ENCODE measurements around the gene PRKCA. TPM values are rescaled to one million over a fixed set of nuclear protein-coding genes. Genes with fewer than 3 reads are reported as not detected.

The PRKCA gene
- total RNA-seq, 1 experiment from 2014 or later: 29.5 TPM

DNA sequence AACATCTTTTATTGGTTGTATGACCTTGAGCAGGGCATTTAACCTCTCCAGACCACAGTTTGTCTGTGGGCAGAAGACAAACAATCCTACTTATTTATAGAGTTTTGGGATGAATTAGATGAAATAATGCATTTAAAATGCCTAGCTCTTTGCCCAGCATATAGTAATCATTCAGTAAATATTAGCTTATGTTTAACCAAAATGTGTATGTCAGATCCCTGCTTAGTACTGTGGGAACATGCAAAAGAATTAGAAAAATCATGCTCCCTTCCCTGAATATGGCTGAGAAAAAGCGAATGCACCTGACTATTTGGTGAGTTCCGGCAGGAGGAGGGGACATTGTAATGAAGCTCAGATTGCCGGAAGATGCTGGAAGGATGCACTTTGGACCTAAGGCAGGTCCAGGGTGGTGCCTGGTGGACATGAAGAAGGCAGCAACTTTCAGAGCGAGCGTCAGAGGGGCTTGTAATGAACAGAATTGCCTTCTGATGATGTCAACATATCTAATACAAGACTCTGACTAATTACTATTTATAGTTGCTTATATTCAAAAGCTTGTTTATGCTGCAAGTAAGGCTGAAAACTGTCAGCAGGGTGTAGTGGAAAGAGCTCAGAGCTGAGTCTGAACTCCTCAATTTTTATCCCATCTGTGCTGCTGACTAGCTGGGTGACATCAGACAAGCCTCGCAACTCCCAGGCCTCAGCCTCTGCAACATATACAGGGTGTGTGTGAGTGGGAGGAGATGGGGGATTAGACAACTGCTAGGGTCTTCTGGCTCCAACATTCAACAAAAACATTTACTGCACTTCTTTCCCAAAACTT lies 221.2 kb downstream of the PRKCA start (continued):
- TF ChIP-seq, protein P1, sequence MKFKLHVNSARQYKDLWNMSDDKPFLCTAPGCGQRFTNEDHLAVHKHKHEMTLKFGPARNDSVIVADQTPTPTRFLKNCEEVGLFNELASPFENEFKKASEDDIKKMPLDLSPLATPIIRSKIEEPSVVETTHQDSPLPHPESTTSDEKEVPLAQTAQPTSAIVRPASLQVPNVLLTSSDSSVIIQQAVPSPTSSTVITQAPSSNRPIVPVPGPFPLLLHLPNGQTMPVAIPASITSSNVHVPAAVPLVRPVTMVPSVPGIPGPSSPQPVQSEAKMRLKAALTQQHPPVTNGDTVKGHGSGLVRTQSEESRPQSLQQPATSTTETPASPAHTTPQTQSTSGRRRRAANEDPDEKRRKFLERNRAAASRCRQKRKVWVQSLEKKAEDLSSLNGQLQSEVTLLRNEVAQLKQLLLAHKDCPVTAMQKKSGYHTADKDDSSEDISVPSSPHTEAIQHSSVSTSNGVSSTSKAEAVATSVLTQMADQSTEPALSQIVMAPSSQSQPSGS (CRISPR knock-in tag; IDR thresholded peaks at IDR 0.05; ENCODE audit: borderline replicate concordance, low read depth): no peak
- TF ChIP-seq, protein P2, sequence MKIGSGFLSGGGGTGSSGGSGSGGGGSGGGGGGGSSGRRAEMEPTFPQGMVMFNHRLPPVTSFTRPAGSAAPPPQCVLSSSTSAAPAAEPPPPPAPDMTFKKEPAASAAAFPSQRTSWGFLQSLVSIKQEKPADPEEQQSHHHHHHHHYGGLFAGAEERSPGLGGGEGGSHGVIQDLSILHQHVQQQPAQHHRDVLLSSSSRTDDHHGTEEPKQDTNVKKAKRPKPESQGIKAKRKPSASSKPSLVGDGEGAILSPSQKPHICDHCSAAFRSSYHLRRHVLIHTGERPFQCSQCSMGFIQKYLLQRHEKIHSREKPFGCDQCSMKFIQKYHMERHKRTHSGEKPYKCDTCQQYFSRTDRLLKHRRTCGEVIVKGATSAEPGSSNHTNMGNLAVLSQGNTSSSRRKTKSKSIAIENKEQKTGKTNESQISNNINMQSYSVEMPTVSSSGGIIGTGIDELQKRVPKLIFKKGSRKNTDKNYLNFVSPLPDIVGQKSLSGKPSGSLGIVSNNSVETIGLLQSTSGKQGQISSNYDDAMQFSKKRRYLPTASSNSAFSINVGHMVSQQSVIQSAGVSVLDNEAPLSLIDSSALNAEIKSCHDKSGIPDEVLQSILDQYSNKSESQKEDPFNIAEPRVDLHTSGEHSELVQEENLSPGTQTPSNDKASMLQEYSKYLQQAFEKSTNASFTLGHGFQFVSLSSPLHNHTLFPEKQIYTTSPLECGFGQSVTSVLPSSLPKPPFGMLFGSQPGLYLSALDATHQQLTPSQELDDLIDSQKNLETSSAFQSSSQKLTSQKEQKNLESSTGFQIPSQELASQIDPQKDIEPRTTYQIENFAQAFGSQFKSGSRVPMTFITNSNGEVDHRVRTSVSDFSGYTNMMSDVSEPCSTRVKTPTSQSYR (CRISPR knock-in tag; IDR thresholded peaks at IDR 0.05): no peak
- no peak for TF ChIP-seq NFYB (CRISPR knock-in tag; conservative IDR thresholded peaks at IDR 0.05; ENCODE audit: low read depth)
- TF ChIP-seq ZNF232 (CRISPR knock-in tag; IDR thresholded peaks at IDR 0.05): no peak
- TF ChIP-seq GABPB1 (CRISPR knock-in tag; IDR thresholded peaks at IDR 0.05): no peak
- TF ChIP-seq, protein P3, sequence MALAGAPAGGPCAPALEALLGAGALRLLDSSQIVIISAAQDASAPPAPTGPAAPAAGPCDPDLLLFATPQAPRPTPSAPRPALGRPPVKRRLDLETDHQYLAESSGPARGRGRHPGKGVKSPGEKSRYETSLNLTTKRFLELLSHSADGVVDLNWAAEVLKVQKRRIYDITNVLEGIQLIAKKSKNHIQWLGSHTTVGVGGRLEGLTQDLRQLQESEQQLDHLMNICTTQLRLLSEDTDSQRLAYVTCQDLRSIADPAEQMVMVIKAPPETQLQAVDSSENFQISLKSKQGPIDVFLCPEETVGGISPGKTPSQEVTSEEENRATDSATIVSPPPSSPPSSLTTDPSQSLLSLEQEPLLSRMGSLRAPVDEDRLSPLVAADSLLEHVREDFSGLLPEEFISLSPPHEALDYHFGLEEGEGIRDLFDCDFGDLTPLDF (CRISPR knock-in tag; IDR thresholded peaks at IDR 0.05): no peak

DNA sequence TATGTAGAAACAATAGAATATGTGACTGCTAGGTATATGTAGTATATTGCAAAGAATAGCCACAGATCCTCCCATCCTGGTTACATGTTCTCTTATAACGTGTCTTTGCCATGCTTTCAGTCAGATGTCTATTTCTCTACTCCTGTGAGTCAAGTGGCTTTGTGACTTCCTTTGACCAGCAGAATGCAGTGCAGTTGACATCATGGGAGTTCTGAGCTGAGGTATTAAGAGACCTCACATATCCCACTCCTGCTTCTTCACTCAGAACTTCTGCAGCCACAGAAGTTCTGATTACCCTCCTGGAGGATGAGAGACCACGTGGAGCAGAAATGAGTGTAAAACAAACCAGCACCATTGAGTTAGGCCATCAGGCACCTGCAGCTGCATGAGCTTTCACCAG lies 222.5 kb downstream of the PRKCA start:
- H3K4me3 Mint-ChIP-seq: no peak overlapping the region
- no peak for TF ChIP-seq ZNF121 (CRISPR knock-in tag; IDR thresholded peaks at IDR 0.05)
- TF ChIP-seq, protein P4, sequence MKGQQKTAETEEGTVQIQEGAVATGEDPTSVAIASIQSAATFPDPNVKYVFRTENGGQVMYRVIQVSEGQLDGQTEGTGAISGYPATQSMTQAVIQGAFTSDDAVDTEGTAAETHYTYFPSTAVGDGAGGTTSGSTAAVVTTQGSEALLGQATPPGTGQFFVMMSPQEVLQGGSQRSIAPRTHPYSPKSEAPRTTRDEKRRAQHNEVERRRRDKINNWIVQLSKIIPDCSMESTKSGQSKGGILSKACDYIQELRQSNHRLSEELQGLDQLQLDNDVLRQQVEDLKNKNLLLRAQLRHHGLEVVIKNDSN (CRISPR knock-in tag; IDR thresholded peaks at IDR 0.05): no peak
- no peak for TF ChIP-seq ZNF317 (CRISPR knock-in tag; IDR thresholded peaks at IDR 0.05; ENCODE audit: borderline replicate concordance, low read depth)
- no peak for TF ChIP-seq TCF7 (CRISPR knock-in tag; IDR thresholded peaks at IDR 0.05; ENCODE audit: low read depth)
- no peak for TF ChIP-seq CREM (CRISPR knock-in tag; IDR thresholded peaks at IDR 0.05)
- TF ChIP-seq, protein P5, sequence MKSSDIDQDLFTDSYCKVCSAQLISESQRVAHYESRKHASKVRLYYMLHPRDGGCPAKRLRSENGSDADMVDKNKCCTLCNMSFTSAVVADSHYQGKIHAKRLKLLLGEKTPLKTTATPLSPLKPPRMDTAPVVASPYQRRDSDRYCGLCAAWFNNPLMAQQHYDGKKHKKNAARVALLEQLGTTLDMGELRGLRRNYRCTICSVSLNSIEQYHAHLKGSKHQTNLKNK (CRISPR knock-in tag; IDR thresholded peaks at IDR 0.05): no peak
- TF ChIP-seq ZNF138 (CRISPR knock-in tag; conservative IDR thresholded peaks at IDR 0.05): no peak
- TF ChIP-seq, protein P6, sequence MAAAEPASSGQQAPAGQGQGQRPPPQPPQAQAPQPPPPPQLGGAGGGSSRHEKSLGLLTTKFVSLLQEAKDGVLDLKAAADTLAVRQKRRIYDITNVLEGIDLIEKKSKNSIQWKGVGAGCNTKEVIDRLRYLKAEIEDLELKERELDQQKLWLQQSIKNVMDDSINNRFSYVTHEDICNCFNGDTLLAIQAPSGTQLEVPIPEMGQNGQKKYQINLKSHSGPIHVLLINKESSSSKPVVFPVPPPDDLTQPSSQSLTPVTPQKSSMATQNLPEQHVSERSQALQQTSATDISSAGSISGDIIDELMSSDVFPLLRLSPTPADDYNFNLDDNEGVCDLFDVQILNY (CRISPR knock-in tag; IDR thresholded peaks at IDR 0.05): no peak
- TF ChIP-seq, protein P7, sequence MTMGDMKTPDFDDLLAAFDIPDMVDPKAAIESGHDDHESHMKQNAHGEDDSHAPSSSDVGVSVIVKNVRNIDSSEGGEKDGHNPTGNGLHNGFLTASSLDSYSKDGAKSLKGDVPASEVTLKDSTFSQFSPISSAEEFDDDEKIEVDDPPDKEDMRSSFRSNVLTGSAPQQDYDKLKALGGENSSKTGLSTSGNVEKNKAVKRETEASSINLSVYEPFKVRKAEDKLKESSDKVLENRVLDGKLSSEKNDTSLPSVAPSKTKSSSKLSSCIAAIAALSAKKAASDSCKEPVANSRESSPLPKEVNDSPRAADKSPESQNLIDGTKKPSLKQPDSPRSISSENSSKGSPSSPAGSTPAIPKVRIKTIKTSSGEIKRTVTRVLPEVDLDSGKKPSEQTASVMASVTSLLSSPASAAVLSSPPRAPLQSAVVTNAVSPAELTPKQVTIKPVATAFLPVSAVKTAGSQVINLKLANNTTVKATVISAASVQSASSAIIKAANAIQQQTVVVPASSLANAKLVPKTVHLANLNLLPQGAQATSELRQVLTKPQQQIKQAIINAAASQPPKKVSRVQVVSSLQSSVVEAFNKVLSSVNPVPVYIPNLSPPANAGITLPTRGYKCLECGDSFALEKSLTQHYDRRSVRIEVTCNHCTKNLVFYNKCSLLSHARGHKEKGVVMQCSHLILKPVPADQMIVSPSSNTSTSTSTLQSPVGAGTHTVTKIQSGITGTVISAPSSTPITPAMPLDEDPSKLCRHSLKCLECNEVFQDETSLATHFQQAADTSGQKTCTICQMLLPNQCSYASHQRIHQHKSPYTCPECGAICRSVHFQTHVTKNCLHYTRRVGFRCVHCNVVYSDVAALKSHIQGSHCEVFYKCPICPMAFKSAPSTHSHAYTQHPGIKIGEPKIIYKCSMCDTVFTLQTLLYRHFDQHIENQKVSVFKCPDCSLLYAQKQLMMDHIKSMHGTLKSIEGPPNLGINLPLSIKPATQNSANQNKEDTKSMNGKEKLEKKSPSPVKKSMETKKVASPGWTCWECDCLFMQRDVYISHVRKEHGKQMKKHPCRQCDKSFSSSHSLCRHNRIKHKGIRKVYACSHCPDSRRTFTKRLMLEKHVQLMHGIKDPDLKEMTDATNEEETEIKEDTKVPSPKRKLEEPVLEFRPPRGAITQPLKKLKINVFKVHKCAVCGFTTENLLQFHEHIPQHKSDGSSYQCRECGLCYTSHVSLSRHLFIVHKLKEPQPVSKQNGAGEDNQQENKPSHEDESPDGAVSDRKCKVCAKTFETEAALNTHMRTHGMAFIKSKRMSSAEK (CRISPR knock-in tag; IDR thresholded peaks at IDR 0.05; ENCODE audit: borderline replicate concordance): no peak
- TF ChIP-seq, protein P8, sequence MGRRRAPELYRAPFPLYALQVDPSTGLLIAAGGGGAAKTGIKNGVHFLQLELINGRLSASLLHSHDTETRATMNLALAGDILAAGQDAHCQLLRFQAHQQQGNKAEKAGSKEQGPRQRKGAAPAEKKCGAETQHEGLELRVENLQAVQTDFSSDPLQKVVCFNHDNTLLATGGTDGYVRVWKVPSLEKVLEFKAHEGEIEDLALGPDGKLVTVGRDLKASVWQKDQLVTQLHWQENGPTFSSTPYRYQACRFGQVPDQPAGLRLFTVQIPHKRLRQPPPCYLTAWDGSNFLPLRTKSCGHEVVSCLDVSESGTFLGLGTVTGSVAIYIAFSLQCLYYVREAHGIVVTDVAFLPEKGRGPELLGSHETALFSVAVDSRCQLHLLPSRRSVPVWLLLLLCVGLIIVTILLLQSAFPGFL (CRISPR knock-in tag; IDR thresholded peaks at IDR 0.05; ENCODE audit: borderline replicate concordance): no peak
- no peak for TF ChIP-seq JUN (CRISPR knock-in tag; IDR thresholded peaks at IDR 0.05)
- TF ChIP-seq, protein P9, sequence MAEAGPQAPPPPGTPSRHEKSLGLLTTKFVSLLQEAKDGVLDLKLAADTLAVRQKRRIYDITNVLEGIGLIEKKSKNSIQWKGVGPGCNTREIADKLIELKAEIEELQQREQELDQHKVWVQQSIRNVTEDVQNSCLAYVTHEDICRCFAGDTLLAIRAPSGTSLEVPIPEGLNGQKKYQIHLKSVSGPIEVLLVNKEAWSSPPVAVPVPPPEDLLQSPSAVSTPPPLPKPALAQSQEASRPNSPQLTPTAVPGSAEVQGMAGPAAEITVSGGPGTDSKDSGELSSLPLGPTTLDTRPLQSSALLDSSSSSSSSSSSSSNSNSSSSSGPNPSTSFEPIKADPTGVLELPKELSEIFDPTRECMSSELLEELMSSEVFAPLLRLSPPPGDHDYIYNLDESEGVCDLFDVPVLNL (CRISPR knock-in tag; IDR thresholded peaks at IDR 0.05; ENCODE audit: borderline replicate concordance, low read depth): no peak
- TF ChIP-seq CREB1 (CRISPR knock-in tag; IDR thresholded peaks at IDR 0.05): no peak
- POLR2A ChIA-PET: no interaction called here
- no peaks in the 10 kb centered on the region for H3K36me3 Mint-ChIP-seq
- peaks cover 18% of the 10 kb centered on the region for H3K4me1 Mint-ChIP-seq
- H3K27me3 Mint-ChIP-seq (ENCODE audit: low read depth): no peaks in the 10 kb centered on the region
- H3K27ac Mint-ChIP-seq: no peak overlapping the region
- DNase-seq (ENCODE audit: low spot score) (no peak), ATAC-seq (no peak)
- CTCF ChIA-PET: interaction anchor here (0.9 kb wide), 1 partner anchor 42 kb away, joined by 3 read pairs; no protein-coding TSS in a partner anchor
- no peaks in the 10 kb centered on the region for H3K9me3 Mint-ChIP-seq

All from WTC11 (cell line).